ENCODE data around the gene SLC20A1. TPM values are rescaled to one million over a fixed set of nuclear protein-coding genes. Genes with fewer than 3 reads are reported as not detected.

Gene SLC20A1, protein sequence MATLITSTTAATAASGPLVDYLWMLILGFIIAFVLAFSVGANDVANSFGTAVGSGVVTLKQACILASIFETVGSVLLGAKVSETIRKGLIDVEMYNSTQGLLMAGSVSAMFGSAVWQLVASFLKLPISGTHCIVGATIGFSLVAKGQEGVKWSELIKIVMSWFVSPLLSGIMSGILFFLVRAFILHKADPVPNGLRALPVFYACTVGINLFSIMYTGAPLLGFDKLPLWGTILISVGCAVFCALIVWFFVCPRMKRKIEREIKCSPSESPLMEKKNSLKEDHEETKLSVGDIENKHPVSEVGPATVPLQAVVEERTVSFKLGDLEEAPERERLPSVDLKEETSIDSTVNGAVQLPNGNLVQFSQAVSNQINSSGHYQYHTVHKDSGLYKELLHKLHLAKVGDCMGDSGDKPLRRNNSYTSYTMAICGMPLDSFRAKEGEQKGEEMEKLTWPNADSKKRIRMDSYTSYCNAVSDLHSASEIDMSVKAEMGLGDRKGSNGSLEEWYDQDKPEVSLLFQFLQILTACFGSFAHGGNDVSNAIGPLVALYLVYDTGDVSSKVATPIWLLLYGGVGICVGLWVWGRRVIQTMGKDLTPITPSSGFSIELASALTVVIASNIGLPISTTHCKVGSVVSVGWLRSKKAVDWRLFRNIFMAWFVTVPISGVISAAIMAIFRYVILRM
- 36.6 TPM for total RNA-seq

GRCh38 chr2:112645310-112646101 is at the start of gene SLC20A1:
TSS of gene SLC20A1 (plus strand) at chr2:112645939. CDS start at chr2:112646829, 890 bp downstream.
- peaks cover 34% of the 10 kb centered on the region for H3K4me1 ChIP-seq
- H3K9me3 ChIP-seq: no peaks in the 10 kb centered on the region
- H3K27me3 ChIP-seq: no peaks in the 10 kb centered on the region
- H3K27ac ChIP-seq: peak within 1 kb of the TSS; percentile 97
- H3K36me3 ChIP-seq: peaks cover 0 to 8% of the 10 kb centered on the region in 2 donors
- TF ChIP-seq, protein P1, sequence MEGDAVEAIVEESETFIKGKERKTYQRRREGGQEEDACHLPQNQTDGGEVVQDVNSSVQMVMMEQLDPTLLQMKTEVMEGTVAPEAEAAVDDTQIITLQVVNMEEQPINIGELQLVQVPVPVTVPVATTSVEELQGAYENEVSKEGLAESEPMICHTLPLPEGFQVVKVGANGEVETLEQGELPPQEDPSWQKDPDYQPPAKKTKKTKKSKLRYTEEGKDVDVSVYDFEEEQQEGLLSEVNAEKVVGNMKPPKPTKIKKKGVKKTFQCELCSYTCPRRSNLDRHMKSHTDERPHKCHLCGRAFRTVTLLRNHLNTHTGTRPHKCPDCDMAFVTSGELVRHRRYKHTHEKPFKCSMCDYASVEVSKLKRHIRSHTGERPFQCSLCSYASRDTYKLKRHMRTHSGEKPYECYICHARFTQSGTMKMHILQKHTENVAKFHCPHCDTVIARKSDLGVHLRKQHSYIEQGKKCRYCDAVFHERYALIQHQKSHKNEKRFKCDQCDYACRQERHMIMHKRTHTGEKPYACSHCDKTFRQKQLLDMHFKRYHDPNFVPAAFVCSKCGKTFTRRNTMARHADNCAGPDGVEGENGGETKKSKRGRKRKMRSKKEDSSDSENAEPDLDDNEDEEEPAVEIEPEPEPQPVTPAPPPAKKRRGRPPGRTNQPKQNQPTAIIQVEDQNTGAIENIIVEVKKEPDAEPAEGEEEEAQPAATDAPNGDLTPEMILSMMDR (IDR thresholded peaks at IDR 0.05): peak in 2 of 3 experiments; percentile 4 to 11
- peak in 1 of 2 donors; percentile 91 for TF ChIP-seq POLR2AphosphoS5 (IDR thresholded peaks at IDR 0.05; ENCODE audit: insufficient read depth in 1 of 2, low read depth in 1 of 2)
- TF ChIP-seq POLR2A (IDR thresholded peaks at IDR 0.05): peak; percentile 94 to 97
- DNase-seq (ENCODE audit: extremely low spot score in 2 of 2): peak; percentile 96 to 98
- peak within 1 kb of the TSS; percentile 83 to 93 for H3K4me3 ChIP-seq
- intact Hi-C loops (cut with DNase I): no loop called here

- intact Hi-C loops (cut with DNase I): no loop called here
- TF ChIP-seq POLR2A (IDR thresholded peaks at IDR 0.05): no peak
- TF ChIP-seq, protein P1 (IDR thresholded peaks at IDR 0.05): no peak
- TF ChIP-seq POLR2AphosphoS5 (IDR thresholded peaks at IDR 0.05; ENCODE audit: insufficient read depth in 1 of 2, low read depth in 1 of 2): no peak
- DNase-seq (ENCODE audit: extremely low spot score in 2 of 2): no peak
- Histone ChIP-seq H3K9me3 (no peaks in the 10 kb centered on the region), H3K4me1 (peaks cover 9% of the 10 kb centered on the region), H3K4me3 (no peak overlapping the region), H3K36me3 (peaks cover 0 to 4% of the 10 kb centered on the region in 2 donors), H3K27me3 (no peaks in the 10 kb centered on the region), H3K27ac (no peak overlapping the region)
Measured at GRCh38 chr2:112597537-112598322, 48.0 kb upstream of the SLC20A1 start.

GRCh38 chr2:112600634-112601033 is 45.1 kb upstream of the SLC20A1 start:
- intact Hi-C loops (cut with DNase I): loop anchor here (5.0 kb wide), 1 partner anchor 127 kb away; no protein-coding TSS in a partner anchor
- Histone ChIP-seq H3K36me3 (no peaks in the 10 kb centered on the region), H3K27ac (no peak overlapping the region), H3K27me3 (no peaks in the 10 kb centered on the region), H3K4me1 (peaks cover 9% of the 10 kb centered on the region), H3K9me3 (no peaks in the 10 kb centered on the region), H3K4me3 (no peak overlapping the region)
- DNase-seq (ENCODE audit: extremely low spot score in 2 of 2): no peak
- no peak for TF ChIP-seq POLR2AphosphoS5 (IDR thresholded peaks at IDR 0.05; ENCODE audit: insufficient read depth in 1 of 2, low read depth in 1 of 2)
- TF ChIP-seq, protein P1 (IDR thresholded peaks at IDR 0.05): no peak
- no peak for TF ChIP-seq POLR2A (IDR thresholded peaks at IDR 0.05)

DNA sequence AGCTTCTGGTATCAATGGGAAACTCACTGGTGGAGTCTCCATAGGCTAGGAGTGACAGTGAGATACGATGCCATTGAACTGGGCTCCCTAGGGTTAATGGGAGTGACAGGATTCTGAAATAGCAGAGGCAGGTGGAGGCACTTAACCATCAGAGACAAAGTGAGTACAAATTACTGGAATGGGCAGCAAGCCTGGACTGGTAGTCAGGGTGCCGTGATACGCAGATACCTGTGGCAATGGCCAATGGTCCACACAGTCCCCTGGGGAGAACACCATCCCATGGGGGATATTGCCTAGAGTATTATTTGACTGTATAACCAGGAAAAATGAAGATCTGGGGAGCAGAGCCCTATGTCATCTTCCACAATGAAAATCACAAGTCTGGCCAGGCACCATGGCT is 44.0 kb upstream of the SLC20A1 start:
- H3K4me3 ChIP-seq: no peak overlapping the region
- no peaks in the 10 kb centered on the region for H3K27me3 ChIP-seq
- no peaks in the 10 kb centered on the region for H3K9me3 ChIP-seq
- H3K27ac ChIP-seq: no peak overlapping the region
- TF ChIP-seq, protein P1 (IDR thresholded peaks at IDR 0.05): no peak
- TF ChIP-seq POLR2AphosphoS5 (IDR thresholded peaks at IDR 0.05; ENCODE audit: insufficient read depth in 1 of 2, low read depth in 1 of 2): no peak
- TF ChIP-seq POLR2A (IDR thresholded peaks at IDR 0.05): no peak
- H3K36me3 ChIP-seq: no peaks in the 10 kb centered on the region
- DNase-seq (ENCODE audit: extremely low spot score in 2 of 2): no peak
- peaks cover 9% of the 10 kb centered on the region for H3K4me1 ChIP-seq
- intact Hi-C loops (cut with DNase I): loop anchor here (5.0 kb wide), 1 partner anchor 126 kb away; no protein-coding TSS in a partner anchor

Data from vagina (tissue), 2 donors.